ENCODE measurements around the gene SDK1.
A peak's percentile ranks its signal among the peaks of the same experiment; 100 is the strongest.

Gene SDK1

GRCh38 chr7:4174451-4174850 is 873.4 kb downstream of the SDK1 start:
- DNase-seq, result no peak

- DNase-seq, result no peak
Observed at GRCh38 chr7:4174884-4175283, 873.8 kb downstream of the SDK1 start.

GRCh38 chr7:4175346-4175973 is 874.4 kb downstream of the SDK1 start:
- no peak for DNase-seq

GRCh38 chr7:4177001-4177400 is 875.9 kb downstream of the SDK1 start:
- DNase-seq, result no peak

GRCh38 chr7:4178416-4178815 is 877.4 kb downstream of the SDK1 start:
- DNase-seq, result no peak

GRCh38 chr7:4178916-4179687 is 878.0 kb downstream of the SDK1 start:
- no peak for DNase-seq

GRCh38 chr7:4179688-4180380 is 878.8 kb downstream of the SDK1 start:
- no peak for DNase-seq

- DNase-seq, result no peak
Observed at GRCh38 chr7:4181446-4181845, 880.4 kb downstream of the SDK1 start.

GRCh38 chr7:4182605-4183300 is 881.7 kb downstream of the SDK1 start:
- no peak for DNase-seq

- no peak for DNase-seq
Observed at GRCh38 chr7:4184653-4185052, 883.6 kb downstream of the SDK1 start.

GRCh38 chr7:4185136-4185535 is 884.1 kb downstream of the SDK1 start:
- no peak for DNase-seq

GRCh38 chr7:4185721-4186512 is 884.9 kb downstream of the SDK1 start:
- DNase-seq, result no peak

- no peak for DNase-seq
Observed at GRCh38 chr7:4186513-4186780, 885.4 kb downstream of the SDK1 start.

- DNase-seq, result no peak
Observed at GRCh38 chr7:4188651-4189050, 887.6 kb downstream of the SDK1 start.

- DNase-seq, result no peak
Observed at GRCh38 chr7:4189131-4189570, 888.1 kb downstream of the SDK1 start.

GRCh38 chr7:4190010-4190981 is 889.2 kb downstream of the SDK1 start:
- peak; percentile 15 for DNase-seq

GRCh38 chr7:4191046-4191445 is 890.0 kb downstream of the SDK1 start:
- no peak for DNase-seq

- DNase-seq, result no peak
Observed at GRCh38 chr7:4191525-4191924, 890.5 kb downstream of the SDK1 start.

GRCh38 chr7:4195660-4196059 is 894.6 kb downstream of the SDK1 start:
- no peak for DNase-seq

- no peak for DNase-seq
Observed at GRCh38 chr7:4196121-4196819, 895.2 kb downstream of the SDK1 start.

- DNase-seq, result no peak
Observed at GRCh38 chr7:4198301-4198700, 897.2 kb downstream of the SDK1 start.
